Endothelial cell of umbilical vein (primary cell): ENCODE results near the gene CHKB. TPM values are rescaled to one million over a fixed set of nuclear protein-coding genes. Genes with fewer than 3 reads are reported as not detected.

Source experiments
- BruUV-seq: library from RNA; stranded (reverse); fragments of 400-500 nt; replicated peaks from 2 replicates; lab custom pipeline; 2021; lab: Mats Ljungman, UMichigan
- CTCF ChIA-PET: fragments of 300-600, 350-600 bp; sonication (Branson Sonifier 250); formaldehyde crosslinking; loops from one replicate; lab custom pipeline; 2021; ENCODE audit warnings: antibody characterized with exemption, inconsistent platforms; lab: Charles Lee
- POLR2A ChIA-PET: fragments of 300-600, 350-600 bp; sonication (Branson Sonifier 250); formaldehyde crosslinking; loops from one replicate; lab custom pipeline; 2021; ENCODE audit warnings: antibody characterized with exemption, inconsistent platforms; lab: Charles Lee
- DNase-seq: peaks from one replicate; pipeline ENCODE4 v3.0.0-alpha.2; 2011; ENCODE audit warnings: low read depth, low spot score
- FAIRE-seq: peaks from 2 replicates; lab custom pipeline; 2011; peaks lifted over from hg19 to GRCh38; lab: Jason Lieb, UNC
- H2AFZ ChIP-seq: 2 replicates; pipeline ENCODE4 v1.6.0; 2012; ENCODE audit warnings: low read depth, low read length, control low read depth, inconsistent platforms
- H3K27ac ChIP-seq: 2 replicates; pipeline ENCODE4 v1.5.1; 2011; ENCODE audit warnings: low read depth, mild to moderate bottlenecking, control low read depth, low read length, moderate library complexity; ENCODE audit not compliant: insufficient read depth
- H3K27me3 ChIP-seq, 2 experiments: 2 replicates each; pipeline versions ENCODE4 v1.6.0 to v1.6.1; 2011; ENCODE audit warnings: low read length in 2 of 2, mixed read lengths in 1 of 2; ENCODE audit not compliant: control insufficient read depth in 2 of 2, insufficient read depth in 2 of 2
- H3K36me3 ChIP-seq, 2 experiments: 2 replicates in 1 of 2; 3 replicates in 1 of 2; pipeline ENCODE4 v1.5.1; 2011; ENCODE audit warnings: low read length in 2 of 2, mild to moderate bottlenecking in 1 of 2, moderate library complexity in 1 of 2; ENCODE audit not compliant: control insufficient read depth in 2 of 2, insufficient read depth in 2 of 2; ENCODE audit errors: extremely low read depth in 1 of 2
- H3K4me1 ChIP-seq: 3 replicates; pipeline ENCODE4 v1.5.1; 2011; ENCODE audit warnings: mild to moderate bottlenecking, low read length; ENCODE audit not compliant: control insufficient read depth, insufficient read depth; ENCODE audit errors: extremely low read depth
- H3K4me2 ChIP-seq: 2 replicates; pipeline ENCODE4 v1.6.1; 2011; ENCODE audit warnings: low read length, control low read depth, mixed read lengths; ENCODE audit not compliant: insufficient read depth
- H3K4me3 ChIP-seq, 3 experiments: fragments of 200-600 bp in 1 of 3; sonication (generic), shearing (Covaris generic) in 1 of 3; replicated peaks in 1 of 3; 2 replicates each; pipeline ENCODE4 v1.5.1; 2011 to 2016; ENCODE audit warnings: control low read depth in 3 of 3, low read length in 3 of 3, mild to moderate bottlenecking in 2 of 3, inconsistent platforms in 1 of 3, low read depth in 1 of 3, moderate library complexity in 1 of 3; ENCODE audit not compliant: insufficient read depth in 1 of 3
- H3K79me2 ChIP-seq: 2 replicates; pipeline ENCODE4 v1.6.0; 2012; ENCODE audit warnings: low read length, inconsistent platforms; ENCODE audit not compliant: control insufficient read depth, insufficient read depth
- H3K9ac ChIP-seq: replicated peaks from 2 replicates; pipeline ENCODE3; 2011; ENCODE audit warnings: low read length, control low read depth; ENCODE audit not compliant: insufficient read depth; ENCODE audit errors: extremely low read depth
- H3K9me1 ChIP-seq: replicated peaks from 3 replicates; pipeline ENCODE4 v1.6.0; 2011; ENCODE audit warnings: mild to moderate bottlenecking, low read length; ENCODE audit not compliant: control insufficient read depth, insufficient read depth; ENCODE audit errors: extremely low read depth
- H3K9me3 ChIP-seq: replicated peaks from 2 replicates; pipeline ENCODE4 v1.5.1; 2012; ENCODE audit warnings: low read length, inconsistent platforms; ENCODE audit not compliant: control insufficient read depth, insufficient read depth
- H4K20me1 ChIP-seq: replicated peaks from 2 replicates; pipeline ENCODE3; 2011; ENCODE audit warnings: mild to moderate bottlenecking, low read length; ENCODE audit not compliant: control insufficient read depth, insufficient read depth; ENCODE audit errors: extremely low read depth
- CTCF ChIP-seq, 2 donors: IDR thresholded peaks; 1 replicate in 1 of 2; 2 replicates in 1 of 2; pipeline ENCODE4 v1.5.1; 2011; ENCODE audit warnings: low read length in 2 of 2, mild to moderate bottlenecking in 2 of 2, moderate library complexity in 2 of 2, control low read depth in 1 of 2, inconsistent platforms in 1 of 2, low read depth in 1 of 2; ENCODE audit not compliant: insufficient read depth in 1 of 2; ENCODE audit errors: extremely low read depth in 1 of 2
- EZH2 ChIP-seq: IDR thresholded peaks from 2 replicates; pipeline ENCODE4 v1.6.1; 2012; ENCODE audit warnings: borderline replicate concordance, low read depth, mild to moderate bottlenecking, moderate library complexity, low read length, inconsistent platforms; ENCODE audit not compliant: severe bottlenecking
- FOS ChIP-seq: IDR thresholded peaks from 2 replicates; pipeline ENCODE4 v1.6.1; 2011; ENCODE audit warnings: mild to moderate bottlenecking, low read length, moderate library complexity, borderline replicate concordance; ENCODE audit not compliant: insufficient read depth
- GATA2 ChIP-seq: IDR thresholded peaks from 2 replicates; pipeline ENCODE4 v1.7.0; 2011; ENCODE audit warnings: low read depth, mild to moderate bottlenecking, moderate library complexity, mixed read lengths, low read length; ENCODE audit not compliant: insufficient read length, insufficient read depth
- JUN ChIP-seq: IDR thresholded peaks from 2 replicates; pipeline ENCODE4 v1.6.1; 2011; ENCODE audit warnings: borderline replicate concordance, low read depth; ENCODE audit not compliant: insufficient read length, insufficient read depth
- MAX ChIP-seq: IDR thresholded peaks from 2 replicates; pipeline ENCODE4 v1.6.1; 2011; ENCODE audit not compliant: insufficient read depth, insufficient read length
- MYC ChIP-seq: IDR thresholded peaks from one replicate; pipeline ENCODE4 v1.6.1; 2011; ENCODE audit warnings: mild to moderate bottlenecking, low read depth, low read length
- POLR2A ChIP-seq: IDR thresholded peaks from 2 replicates; pipeline ENCODE4 v1.6.1; 2012; ENCODE audit warnings: low read depth, mild to moderate bottlenecking, control low read depth, low read length
- POLR2AphosphoS5 ChIP-seq: IDR thresholded peaks from 2 replicates; pipeline ENCODE4 v1.6.1; 2012; ENCODE audit warnings: low read depth, mild to moderate bottlenecking, control low read depth, low read length, moderate library complexity; ENCODE audit not compliant: insufficient read depth
- dilution Hi-C: fragments of 300-500 bp; cut with MboI; formaldehyde crosslinking; loops from one replicate; pipeline ENCODE4 v1.15.0; 2019; ENCODE audit warnings: low sequenced_read_pairs; ENCODE audit not compliant: extremely low pct_ligation_motif_present
- intact Hi-C: fragments of 100-400 bp; cut with micrococcal nuclease; formaldehyde crosslinking; loops from one replicate; pipeline ENCODE4 v1.10.0; 2022
- polyA plus RNA-seq, 4 experiments: library from polyadenylated mRNA; depleted of rRNA in 3 of 4; stranded (reverse) in 3 of 4; unstranded in 1 of 4; fragments of >200 nt; gene quantifications; 2 replicates each; pipeline versions ENCODE4 v1.2.1 to v1.2.3, GENCODE V29; 2011 to 2012; ENCODE audit warnings: missing spikeins in 1 of 4
- total RNA-seq: library from RNA; stranded (reverse); gene quantifications from 2 replicates; pipeline ENCODE4 v1.2.3, GENCODE V29; 2021

CHKB gene
- total and polyA plus RNA-seq, 2 donors (not counting 3 experiments of a cell fraction or from before 2014, with no cell fraction given) = 62.4 to 70.6 TPM

DNA sequence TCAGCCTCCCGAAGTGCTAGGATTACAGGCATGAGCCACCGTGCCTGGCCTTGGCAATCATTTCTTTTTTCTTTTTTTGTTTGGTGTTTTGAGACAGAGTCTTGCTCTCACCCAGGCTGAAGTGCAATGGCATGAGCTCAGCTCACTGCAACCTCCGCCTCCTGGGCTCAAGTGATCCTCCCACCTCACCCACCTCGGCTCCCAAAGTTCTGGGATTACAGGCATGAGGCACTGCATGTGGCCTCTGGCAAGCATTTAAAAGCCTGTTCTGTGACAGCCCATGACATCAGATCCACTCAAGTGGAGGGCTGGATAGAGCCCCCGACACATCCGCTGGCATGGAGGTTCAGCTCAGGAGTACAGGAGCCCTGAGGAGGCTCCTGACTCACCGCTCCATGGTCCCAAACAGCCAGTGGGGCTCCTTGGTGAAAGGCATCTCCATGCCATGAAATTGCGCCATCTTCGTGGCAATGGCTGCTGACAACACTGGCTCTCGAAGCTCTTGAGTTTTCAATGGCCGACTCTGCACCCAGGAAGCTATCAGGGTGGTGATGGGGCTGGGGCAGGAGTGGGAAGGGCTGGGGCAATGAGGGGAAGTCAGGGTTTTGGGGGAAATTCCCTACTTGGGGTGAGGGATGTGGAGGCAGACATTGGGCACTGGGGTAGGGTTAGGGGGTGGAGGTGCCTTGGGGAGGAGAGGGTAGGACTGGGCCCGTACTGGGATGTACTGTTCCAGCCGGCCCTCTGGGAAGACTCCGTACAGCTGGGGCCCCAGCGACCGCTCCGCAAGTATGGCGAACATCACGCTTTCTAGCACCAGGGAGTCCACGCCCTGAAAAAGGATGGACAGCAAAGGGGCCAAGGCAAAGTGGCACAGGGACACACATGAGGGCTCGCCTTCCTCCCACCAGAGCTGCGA, 1.4 kb downstream of the CHKB start:
- DNase-seq (no peak), FAIRE-seq (no peak)
- Histone ChIP-seq H3K79me2 (peaks cover 8% of the 10 kb centered on the region), H3K9me1 (no peaks in the 10 kb centered on the region), H2AFZ (no peak overlapping the region), H3K4me2 (peak overlapping the region; percentile 66), H3K4me1 (peaks cover 13% of the 10 kb centered on the region), H4K20me1 (no peaks in the 10 kb centered on the region), H3K9ac (peak overlapping the region; percentile 96), H3K27ac (no peak overlapping the region), H3K36me3 (peaks cover 0 to 7% of the 10 kb centered on the region in 2 experiments), H3K9me3 (no peaks in the 10 kb centered on the region), H3K4me3 (peak overlapping the region in 2 of 3 experiments; percentile 73 to 85), H3K27me3 (no peaks in the 10 kb centered on the region)
- POLR2A ChIA-PET = no interaction called here
- dilution Hi-C loops (no loop called here), intact Hi-C loops (no loop called here)
- BruUV-seq = TSS peak; percentile 45
- TF ChIP-seq POLR2AphosphoS5 = no peak
- TF ChIP-seq CTCF (IDR thresholded peaks at IDR 0.05; ENCODE audit: extremely low read depth in 1 of 2, insufficient read depth in 1 of 2, low read depth in 1 of 2, low read length in 2 of 2) = no peak
- TF ChIP-seq EZH2 = no peak
- TF ChIP-seq GATA2 = no peak
- no peak for TF ChIP-seq JUN
- TF ChIP-seq POLR2A = no peak
- no peak for TF ChIP-seq MYC
- no peak for TF ChIP-seq FOS
- no peak for TF ChIP-seq MAX
- CTCF ChIA-PET = interaction anchor here (1.3 to 3.5 kb wide), 2 partner anchors 15 to 40 kb away, joined by 5 to 17 read pairs; no protein-coding TSS in a partner anchor
